Cardiac septum (tissue), 1 donor: Measurements from ENCODE around the gene L1CAM. TPM values are rescaled to one million over a fixed set of nuclear protein-coding genes. Genes with fewer than 3 reads are reported as not detected.

Experiments
- DNase-seq: peaks from one replicate; pipeline ENCODE4 v3.0.0-alpha.2; 2020; ENCODE audit warnings: low spot score
- intact Hi-C: fragments of 100-400 bp; cut with DNase I; formaldehyde crosslinking; loops from one replicate; pipeline ENCODE4 v1.14.0; 2022
- long read RNA-seq: library from polyadenylated mRNA; unstranded; transcript quantifications from one replicate; pipeline ENCODE4 v2.0.0, GENCODE V29; 2021
- total RNA-seq: library from RNA; stranded (reverse); fragmentation: NEBNext Ultra II Directional; extraction: Animal tissue kit (Norgen Biotek cat#: 25700); gene quantifications from one replicate; pipeline ENCODE4 v1.2.1, GENCODE V29; 2021
- donor health status: DM: no; HTN: no; CAD: no.

L1CAM gene
- total RNA-seq = 1.5 TPM
- long read RNA-seq, partial matches to known transcripts = 2 of 2 reads
- long read RNA-seq, other reads (novel, unspliced or antisense) = 0 of 2 reads

GRCh38 chrX:153885968-153886903 lies at the start of gene L1CAM:
Gene L1CAM (minus strand): TSS chrX:153886173. CDS start chrX:153875836, 10,337 bp downstream.
- no peak for DNase-seq
- intact Hi-C loops = no loop called here

GRCh38 chrX:153935326-153935851 lies 49.4 kb upstream of the L1CAM start:
- DNase-seq = no peak
- intact Hi-C loops = loop anchor here (2.0 kb wide), 1 partner anchor 35 kb away; the partner anchor contains the start of gene HCFC1

GRCh38 chrX:153934762-153935325 lies 48.9 kb upstream of the L1CAM start, which contains the start of gene NAA10:
Gene NAA10 (minus strand): TSS chrX:153935037. CDS start chrX:153934904, 133 bp downstream.
- intact Hi-C loops = loop anchor here (2.0 kb wide), 1 partner anchor 36 kb away; the partner anchor contains the start of gene HCFC1
- peak; percentile 89 for DNase-seq

- intact Hi-C loops = loop anchor here (2.0 kb wide), 1 partner anchor 37 kb away; the partner anchor contains the start of gene HCFC1
- DNase-seq = no peak
Measured at GRCh38 chrX:153934148-153934761, 48.3 kb upstream of the L1CAM start.

GRCh38 chrX:153933748-153934147 lies 47.8 kb upstream of the L1CAM start:
- intact Hi-C loops = loop anchor here (2.0 kb wide), 1 partner anchor 37 kb away; the partner anchor contains the start of gene HCFC1
- DNase-seq = no peak

- no peak for DNase-seq
- intact Hi-C loops = no loop called here
Measured at GRCh38 chrX:153932220-153932915, 46.4 kb upstream of the L1CAM start.

- intact Hi-C loops = no loop called here
- DNase-seq = no peak
Measured at GRCh38 chrX:153931748-153932147, 45.8 kb upstream of the L1CAM start.

- DNase-seq = no peak
- intact Hi-C loops = no loop called here
Measured at GRCh38 chrX:153931151-153931550, 45.2 kb upstream of the L1CAM start.

- intact Hi-C loops = no loop called here
- no peak for DNase-seq
Measured at GRCh38 chrX:153930011-153930910, 44.3 kb upstream of the L1CAM start.

- no peak for DNase-seq
- intact Hi-C loops = no loop called here
Measured at GRCh38 chrX:153929576-153929975, 43.6 kb upstream of the L1CAM start.

- no peak for DNase-seq
- intact Hi-C loops = loop anchor here (1.0 kb wide), 1 partner anchor 135 kb away; the partner anchor contains the start of genes IDH3G and SSR4
Measured at GRCh38 chrX:153928846-153929245, 42.9 kb upstream of the L1CAM start.

GRCh38 chrX:153927922-153928760 lies 42.2 kb upstream of the L1CAM start:
- peak; percentile 98 for DNase-seq
- intact Hi-C loops = loop anchor here (1.0 kb wide), 1 partner anchor 134 kb away; the partner anchor contains the start of genes IDH3G and SSR4

- intact Hi-C loops = no loop called here
- DNase-seq = no peak
Measured at GRCh38 chrX:153927672-153927921, 41.6 kb upstream of the L1CAM start.

GRCh38 chrX:153926858-153927671 lies 41.1 kb upstream of the L1CAM start:
- intact Hi-C loops = no loop called here
- peak; percentile 93 for DNase-seq

- intact Hi-C loops = no loop called here
- DNase-seq = no peak
Measured at GRCh38 chrX:153926552-153926857, 40.5 kb upstream of the L1CAM start.

- DNase-seq = no peak
- intact Hi-C loops = no loop called here
Measured at GRCh38 chrX:153925739-153926551, 40.0 kb upstream of the L1CAM start, which contains the start of gene ARHGAP4. Gene ARHGAP4 (minus strand): TSS chrX:153926264. CDS start chrX:153926202, 62 bp downstream.
